ENCODE data around the gene SLC66A2.
A peak's percentile ranks its signal among the peaks of the same experiment; 100 is the strongest.
"Not testable (repeated sequence)": the region's sequence is repeated elsewhere in the genome, so short reads cannot be mapped to it uniquely, and the experiment has no call there.

The SLC66A2 gene
- 44.8 reads per million, percentile 66 among the genes with 10 or more reads in this experiment for total RNA-seq

DNA sequence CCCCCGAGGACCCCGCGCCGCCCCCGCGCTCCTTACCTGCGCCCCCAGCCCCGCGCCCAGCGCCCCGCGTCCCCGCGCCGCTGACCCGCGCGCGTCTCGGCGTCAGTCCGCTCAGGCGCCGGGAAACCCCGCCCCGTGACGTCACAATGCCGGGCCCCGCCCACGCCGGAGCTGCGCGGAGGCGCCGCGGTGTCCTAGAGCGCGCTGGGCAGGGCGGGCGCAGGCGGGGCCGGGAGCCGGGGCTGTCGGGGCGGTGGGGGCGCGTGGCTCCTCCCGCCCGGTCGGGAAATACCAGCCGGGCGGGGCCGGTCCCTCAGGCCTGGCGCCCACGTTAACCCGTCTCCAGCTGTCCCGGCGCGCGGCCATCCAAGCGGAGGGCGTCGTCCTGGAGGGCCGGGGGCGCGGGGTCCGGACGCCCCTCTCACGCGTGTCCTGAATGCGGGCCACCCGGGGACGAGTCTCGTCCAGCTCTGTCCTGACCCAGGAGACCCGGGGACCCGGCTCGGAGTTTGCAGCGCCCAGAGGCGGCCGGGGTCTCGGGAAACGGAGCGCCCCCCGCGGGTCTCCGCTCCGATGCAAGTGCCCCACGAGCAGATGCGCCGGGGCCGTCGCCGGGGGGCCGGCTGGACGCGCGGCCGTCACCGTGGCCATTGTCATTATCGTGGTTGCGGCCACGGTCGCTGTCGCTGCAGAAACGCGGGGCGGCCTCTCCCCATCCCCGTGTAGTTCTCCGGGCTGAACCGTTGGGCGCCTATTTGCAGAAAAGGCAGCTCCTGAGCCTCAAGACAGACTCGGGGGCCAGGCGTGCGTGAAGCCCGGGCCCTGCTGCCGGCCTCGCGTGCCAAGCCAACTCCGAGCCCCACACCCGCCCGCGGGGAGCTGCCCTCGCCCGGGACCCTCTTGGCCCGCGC, at the start of gene SLC66A2:
Gene SLC66A2, minus strand, starts transcription at position 109 of the 911 bp plus-strand sequence. CDS start 727 bp downstream, outside the sequence.
- DNase-seq: peak; percentile 93

DNA sequence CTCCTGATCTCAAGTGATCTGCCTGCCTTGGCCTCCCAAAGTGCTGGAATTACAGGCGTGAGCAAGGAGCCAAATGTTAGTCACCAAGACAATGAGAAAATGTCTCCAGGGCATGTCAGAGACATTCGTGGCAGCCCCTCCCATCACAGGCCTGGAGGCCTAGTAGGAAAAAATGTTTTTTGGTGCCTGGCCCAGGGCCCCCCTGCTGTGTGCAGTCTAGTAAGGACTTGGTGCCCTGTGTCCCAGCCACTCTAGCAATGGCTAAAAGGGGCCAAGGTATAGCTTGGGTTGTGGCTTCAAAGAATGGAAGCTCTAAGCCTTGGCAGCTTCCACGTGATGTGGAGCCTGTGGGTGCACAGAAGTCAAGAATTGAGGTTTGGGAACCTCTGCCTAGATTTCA, 49.4 kb upstream of the SLC66A2 start:
- no peak for DNase-seq

DNA sequence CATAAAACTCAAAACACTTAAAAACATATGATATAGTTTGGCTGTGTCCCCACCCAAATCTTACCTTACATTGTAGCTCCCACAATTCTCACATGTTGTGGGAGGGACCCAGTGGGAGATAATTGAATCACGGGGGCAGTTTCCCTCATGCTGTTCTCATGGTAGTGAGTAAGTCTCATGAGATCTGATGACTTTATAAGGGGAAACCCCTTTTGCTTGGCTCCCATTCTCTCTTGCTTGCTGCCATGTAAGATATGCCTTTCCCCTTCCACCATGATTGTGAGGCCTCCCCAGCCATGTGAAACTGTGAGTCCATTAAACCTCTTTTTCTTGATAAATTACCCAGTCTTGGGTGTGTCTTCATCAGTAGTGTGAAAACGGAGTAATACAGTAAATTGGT, 48.2 kb upstream of the SLC66A2 start:
- not testable (repeated sequence) for DNase-seq

DNA sequence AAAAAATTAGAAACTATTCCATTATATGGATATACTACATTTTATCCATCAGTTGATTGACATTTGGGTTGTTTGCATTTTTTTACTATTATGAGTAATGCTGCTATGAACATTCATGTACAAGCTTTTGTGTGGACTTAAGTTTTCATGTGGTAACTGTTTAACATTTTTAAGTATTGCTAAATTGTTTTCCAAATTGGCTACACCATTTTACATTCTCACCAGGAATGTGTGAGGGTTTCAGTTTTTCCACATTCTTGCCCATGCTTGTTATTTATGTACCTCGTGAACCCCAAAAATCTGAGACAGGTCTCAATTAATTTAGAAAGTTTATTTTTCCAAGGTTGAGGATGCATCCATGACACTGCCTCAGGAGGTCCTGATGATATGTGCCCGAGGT, 40.0 kb upstream of the SLC66A2 start:
- no peak for DNase-seq

DNA sequence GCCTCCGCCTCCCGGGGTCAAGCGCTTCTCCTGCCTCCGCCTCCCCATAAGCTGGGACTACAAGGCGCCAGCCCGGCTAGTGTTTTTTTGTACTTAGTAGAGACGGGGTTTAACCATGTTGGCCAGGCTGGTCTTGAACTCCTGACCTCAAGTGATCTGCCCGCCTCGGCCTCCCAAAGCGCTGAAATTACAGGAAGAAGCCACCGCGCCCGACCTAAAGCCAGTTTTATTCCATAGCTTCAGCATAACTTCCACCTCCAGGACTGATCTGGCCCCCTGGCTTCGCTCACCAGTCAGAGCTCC, 37.7 kb upstream of the SLC66A2 start:
- no peak for DNase-seq

DNA sequence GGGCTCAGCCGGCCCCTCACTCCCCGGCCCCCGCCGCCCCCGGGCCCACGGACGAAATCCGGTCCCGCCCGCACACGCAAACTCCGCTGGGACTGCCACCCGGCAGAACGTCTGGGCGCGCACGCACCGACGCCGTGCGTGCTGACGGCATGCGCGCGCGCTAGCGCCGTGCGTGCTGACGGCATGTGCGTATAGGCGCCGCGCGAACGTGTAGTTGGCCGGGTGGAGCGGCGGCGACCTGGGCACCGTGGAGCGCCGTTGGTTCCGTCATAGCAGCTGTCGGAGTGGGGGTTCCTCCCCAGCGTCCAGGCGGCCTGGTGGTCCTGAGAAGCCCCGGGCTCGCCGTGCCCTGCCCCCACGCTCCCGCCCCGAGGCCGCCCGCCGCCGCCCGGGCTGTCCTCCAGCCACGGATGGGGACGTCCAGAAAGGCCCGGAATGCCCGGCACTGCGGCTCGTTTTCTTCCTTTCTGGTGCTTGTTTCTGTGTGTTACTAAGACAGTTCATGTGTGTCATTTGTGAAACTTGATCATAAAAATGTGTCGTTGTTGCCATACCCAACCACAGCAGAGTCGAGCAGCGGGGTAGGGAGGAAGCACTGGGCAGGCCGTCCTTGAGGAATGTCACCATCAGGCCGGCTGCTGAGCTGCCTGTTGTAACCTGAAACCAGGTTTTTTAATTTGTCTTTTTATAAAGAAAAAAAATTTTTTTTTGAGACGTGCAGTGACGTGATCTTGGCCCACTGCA, 37.2 kb upstream of the SLC66A2 start, which contains the start of gene TXNL4A:
Gene TXNL4A, minus strand, starts transcription at position 113 of the 744 bp plus-strand sequence. CDS start 171 bp downstream, outside the sequence.
- DNase-seq: peak; percentile 76

DNA sequence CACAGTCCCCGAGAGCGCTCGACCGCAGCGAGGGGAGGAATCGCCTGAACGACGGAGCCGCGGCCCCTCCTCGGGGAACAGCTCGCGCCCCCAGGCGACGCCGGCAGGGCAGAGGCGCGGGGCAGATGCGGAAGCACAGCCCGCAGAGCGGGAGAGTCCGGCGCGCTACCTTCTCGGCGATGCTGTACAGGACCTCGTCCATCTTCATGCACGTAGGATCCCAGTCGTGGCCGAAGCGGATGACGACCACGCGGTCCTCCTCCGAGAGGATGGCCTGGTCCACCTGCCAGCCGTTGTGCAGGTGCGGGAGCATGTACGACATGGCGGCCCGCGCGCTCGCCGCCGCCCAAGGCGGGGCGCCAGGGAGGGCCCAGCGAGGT, 36.6 kb upstream of the SLC66A2 start:
- peak; percentile 56 for DNase-seq

DNA sequence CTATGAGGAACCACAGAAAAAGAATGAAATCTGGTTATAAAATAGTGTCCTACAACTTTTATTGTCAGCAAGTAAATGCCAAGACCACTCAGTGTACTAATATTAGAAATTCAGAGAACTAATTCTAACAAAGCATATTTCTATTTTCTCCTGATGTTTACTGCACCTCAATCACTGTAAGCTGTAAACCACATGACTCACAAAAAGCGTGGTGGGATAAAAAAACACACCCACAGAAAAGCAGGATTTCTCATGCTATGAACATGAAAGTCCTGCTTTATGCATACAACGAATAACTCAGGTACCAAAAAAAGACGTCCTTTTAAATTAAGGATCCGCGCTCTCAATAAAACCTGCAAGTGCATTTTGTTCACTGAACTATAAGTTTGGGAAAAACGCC, 36.1 kb upstream of the SLC66A2 start:
- no peak for DNase-seq

DNA sequence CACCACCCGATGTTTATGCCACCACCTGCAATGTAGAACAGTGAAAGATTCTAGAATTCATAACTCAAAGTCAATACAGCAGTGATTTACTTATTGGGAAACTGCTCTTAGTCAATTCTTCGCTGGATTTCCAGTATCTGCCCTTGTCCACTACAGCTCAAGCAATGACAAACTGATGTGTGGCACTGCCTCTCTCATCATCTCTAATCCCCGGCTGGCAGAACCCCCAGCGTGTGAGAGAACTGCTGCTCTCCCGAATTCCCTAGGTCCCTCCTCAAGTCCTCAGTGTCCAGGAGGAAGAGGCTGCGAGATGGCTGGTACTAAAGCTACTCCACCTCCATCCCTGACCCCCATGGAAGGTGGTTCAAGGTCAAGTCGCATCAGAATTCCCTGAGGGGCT, 35.3 kb upstream of the SLC66A2 start:
- DNase-seq: no peak

DNA sequence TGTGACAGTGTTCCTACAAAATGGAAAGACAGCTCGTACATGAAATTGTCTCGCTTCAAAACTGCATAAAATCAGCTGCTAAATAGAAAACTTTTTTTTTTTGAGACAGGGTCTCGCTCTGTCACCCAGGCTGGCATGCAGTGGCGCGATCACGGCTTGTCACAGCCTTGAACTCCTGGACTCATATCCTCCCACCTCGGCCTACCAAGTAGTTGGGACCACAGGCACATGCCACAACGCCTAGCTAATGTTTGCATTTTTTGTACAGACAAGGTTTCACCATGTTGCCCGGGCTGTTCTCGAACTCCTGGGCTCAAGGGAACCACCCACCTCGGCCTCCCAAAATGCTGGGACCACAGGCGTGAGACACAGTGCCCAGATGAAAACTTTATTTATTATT, 33.7 kb upstream of the SLC66A2 start:
- no peak for DNase-seq

DNA sequence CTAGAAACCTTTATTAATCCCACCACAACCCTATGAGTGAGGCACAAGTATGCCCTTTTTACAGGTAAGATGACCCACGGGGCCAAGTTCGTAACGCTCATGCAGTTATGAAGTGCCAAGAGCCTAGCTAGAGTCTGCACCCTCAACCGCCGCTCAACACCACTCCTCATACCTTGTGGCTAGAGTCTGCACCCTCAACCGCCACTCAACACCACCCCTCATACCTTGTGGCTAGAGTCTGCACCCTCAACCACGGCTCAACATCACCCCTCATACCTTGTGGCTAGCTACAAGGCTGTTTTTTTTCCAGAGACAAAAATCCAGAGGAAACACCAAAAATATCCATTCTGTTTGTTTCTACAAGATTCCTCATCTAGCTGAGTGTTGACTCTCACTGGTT, 32.3 kb upstream of the SLC66A2 start:
- no peak for DNase-seq

DNA sequence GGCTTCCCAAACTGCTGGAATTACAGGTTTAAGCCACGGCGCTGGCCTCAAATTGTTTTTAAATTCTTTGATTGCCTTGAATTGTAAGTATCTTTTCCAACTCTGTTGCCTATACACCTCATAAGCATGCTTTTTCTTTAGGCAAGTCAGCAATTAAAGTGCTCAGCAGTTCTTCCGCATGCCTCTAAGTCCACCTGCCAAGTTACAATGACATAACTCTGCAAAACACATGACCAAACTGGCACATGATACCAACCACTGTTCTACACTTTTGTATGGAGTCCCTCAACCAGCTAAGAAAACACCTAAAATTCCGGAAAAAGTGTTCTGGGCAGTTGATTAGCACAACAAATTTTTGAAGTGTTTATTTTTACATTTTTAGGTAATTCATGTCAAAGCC, 31.8 kb upstream of the SLC66A2 start:
- no peak for DNase-seq

DNA sequence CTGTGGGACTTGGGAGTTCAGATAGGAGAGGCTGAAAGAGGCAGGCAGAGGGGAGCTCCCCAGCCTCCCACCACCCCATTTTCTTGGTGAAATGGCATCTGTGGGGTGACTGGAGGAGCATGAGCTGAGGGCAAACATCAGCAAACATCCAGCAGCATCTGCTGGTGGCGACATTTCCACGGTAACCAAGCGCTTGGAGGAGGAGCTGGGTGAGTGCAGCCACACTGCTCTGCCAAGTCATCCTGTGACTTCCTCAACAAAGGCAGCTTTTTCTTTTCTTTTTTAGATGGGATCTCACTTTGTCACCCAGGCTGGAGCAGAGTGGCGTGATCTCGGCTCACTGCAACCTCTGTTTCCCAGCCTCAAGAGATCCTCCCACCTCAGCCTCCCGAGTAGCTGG, 31.3 kb upstream of the SLC66A2 start:
- DNase-seq: no peak

DNA sequence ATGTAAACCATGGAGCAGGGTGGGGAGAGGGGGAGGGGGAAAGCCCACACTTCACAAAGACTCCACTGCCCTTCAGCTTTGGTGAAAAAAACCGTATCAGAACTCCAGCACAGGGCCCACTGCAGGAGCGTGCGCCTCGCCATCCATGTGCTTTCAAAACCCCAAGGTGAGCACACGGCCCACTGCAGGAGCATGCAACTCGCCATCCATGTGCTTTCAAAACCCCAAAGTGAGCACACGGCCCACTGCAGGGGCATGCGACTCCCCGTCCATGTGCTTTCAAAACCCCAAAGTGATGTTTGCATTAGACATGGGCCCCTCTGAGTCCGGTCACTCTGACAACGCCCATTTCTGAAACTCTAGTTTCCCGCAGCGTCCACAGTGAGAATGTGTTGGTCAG, 29.1 kb upstream of the SLC66A2 start:
- no peak for DNase-seq

DNA sequence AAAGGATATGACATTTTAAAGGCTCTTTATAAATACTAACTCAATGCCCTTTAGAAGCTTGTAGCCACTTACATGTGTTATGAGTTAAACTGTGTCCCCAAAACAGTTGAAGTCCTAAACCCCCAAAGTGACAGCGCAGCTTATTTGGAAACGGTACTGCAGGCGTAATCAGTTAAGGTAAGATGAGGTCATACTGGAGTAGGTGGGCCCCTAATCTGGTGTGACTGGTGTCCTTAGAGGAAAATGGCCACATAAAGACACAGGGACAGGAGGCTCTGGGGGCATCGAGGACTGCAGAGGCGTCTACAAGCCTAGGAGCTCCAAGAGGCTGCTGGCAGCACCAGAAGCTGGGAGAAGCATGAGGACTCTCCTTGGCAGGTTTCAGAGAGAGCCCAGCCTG, 28.4 kb upstream of the SLC66A2 start:
- DNase-seq: no peak

DNA sequence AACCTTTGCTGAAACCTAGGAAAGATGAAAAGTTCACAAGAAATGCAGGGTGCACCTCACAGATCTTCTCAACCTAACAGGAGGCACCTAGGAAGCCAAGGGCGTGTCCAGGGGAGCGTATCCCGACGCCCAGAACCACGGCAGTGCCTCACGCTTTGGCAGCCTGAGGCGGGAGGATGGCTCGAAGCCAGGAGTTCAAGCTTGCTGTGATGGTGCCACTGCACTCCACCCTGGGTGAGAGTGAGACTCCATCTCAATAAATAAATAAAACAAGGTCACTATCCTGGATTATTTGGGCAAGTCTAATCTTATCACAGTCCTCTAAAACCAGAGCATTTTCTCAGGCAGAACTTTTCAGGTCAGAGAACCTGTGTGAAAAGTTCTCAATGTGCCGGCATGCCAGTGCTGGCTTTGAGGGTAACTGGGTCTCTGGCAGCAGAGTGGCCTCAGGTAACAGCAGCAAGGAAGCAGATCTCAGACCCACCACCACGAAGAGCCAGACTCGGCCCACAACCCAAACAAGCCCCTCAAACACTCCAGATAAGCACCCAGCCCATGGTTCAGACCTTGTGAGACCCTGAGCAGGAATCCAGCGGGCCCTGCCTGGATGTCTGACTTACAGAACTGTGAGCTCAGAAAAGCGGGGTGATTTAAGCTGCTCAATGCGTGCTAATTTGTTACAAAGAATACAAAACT, 24.7 kb upstream of the SLC66A2 start:
- no peak for DNase-seq

DNA sequence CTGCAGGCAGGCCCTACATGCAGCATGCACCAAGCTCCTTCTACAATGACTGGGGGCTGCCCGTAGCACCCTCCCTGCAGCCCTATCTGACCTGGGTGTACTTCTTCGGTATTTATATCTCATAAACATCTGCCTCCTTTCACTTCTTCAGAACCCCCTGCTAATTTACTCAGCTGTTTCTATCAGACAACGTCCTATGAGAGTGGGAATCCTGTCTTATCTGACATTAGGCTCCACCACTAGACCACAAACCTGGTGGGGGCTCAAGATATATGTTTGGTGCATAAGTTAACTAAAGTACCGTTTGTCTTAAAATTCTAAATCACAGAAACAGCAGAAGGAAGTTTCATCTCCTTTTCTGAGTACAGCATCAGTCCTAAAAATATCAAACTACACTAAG, 23.6 kb upstream of the SLC66A2 start:
- DNase-seq: no peak

DNA sequence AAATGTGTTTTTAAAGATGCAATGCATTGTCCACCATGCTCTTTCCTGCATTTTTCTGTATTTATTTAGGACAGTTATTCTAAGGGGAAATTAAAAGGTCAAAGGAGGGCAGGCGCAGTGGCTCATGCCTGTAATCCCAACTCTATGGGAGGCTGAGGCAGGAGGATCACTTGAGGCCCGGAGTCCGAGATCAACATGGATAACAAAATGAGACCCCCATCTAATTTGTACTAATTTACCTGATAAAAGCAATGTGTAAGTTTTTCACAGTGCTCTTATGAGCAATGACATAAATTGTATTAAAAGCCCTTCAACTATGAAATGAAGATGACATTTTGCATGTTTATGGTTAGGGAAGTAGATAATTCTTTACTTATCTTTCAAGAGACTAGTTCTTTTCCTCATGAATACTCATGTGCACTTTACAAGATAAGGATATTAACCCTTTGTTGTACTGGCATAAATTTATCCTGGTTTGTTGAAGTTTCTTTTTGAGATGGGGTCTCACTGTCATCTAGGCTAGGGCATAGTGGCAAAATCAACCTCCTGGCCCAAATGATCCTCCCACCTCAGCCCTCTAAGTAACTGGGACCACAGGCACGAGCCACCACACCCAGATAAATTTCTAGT, 22.7 kb upstream of the SLC66A2 start:
- no peak for DNase-seq

DNA sequence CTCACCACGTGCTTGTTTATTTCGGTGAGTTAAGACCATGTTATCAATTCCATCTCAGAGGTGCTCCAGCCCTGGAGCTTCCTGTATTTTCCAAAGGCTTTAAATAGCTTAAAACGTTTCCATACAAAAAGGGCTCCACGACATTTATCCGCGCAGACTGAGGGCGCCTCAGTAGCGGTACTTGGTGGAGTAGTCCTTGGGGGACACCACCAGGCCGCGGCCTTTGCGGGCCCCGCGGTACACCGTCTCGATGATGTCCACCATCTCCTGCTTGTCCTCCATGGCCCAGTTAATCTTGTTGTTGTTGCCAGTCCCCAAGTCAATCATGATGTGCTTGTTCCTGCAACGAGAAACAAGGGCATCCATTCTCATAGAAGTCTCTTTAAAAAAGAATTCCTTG, 22.1 kb upstream of the SLC66A2 start:
- DNase-seq: no peak

DNA sequence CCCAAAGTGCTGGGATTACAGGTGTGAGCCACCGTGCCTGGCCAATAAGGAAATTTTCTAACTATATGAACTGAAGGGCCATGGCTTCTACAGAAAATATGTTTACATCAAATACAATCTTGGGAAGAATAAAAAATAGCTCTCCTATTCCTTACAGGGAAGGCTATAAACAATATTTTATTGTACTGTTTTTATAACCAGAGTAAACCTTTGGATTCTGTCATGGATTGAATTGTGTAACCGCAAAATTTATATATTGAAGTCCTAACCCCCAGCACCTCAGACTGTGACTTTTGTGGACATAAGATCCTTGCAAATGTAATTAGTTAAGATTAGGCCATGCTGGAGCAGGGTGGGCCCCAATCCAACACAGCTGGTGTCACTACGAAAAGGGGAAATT, 21.3 kb upstream of the SLC66A2 start:
- no peak for DNase-seq

DNA sequence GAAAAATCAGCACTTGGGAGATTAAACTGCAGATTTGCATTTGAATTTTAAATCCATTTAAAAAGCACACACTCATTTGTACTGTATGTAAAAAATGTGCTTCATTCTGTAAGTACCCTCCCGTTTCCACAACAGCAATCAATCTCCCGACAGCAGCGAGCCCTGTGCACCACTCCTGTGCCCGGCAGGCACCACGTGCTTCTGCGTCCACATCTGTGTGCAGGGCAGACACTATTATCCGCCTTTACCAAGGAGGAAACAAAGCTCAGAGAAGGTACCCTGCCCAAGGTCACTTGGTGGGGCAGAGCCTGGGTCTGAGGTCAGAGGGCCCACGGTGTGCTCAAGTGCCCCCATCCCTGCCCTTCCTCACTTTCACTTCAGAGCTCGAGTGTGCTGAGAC, 20.5 kb upstream of the SLC66A2 start:
- no peak for DNase-seq

DNA sequence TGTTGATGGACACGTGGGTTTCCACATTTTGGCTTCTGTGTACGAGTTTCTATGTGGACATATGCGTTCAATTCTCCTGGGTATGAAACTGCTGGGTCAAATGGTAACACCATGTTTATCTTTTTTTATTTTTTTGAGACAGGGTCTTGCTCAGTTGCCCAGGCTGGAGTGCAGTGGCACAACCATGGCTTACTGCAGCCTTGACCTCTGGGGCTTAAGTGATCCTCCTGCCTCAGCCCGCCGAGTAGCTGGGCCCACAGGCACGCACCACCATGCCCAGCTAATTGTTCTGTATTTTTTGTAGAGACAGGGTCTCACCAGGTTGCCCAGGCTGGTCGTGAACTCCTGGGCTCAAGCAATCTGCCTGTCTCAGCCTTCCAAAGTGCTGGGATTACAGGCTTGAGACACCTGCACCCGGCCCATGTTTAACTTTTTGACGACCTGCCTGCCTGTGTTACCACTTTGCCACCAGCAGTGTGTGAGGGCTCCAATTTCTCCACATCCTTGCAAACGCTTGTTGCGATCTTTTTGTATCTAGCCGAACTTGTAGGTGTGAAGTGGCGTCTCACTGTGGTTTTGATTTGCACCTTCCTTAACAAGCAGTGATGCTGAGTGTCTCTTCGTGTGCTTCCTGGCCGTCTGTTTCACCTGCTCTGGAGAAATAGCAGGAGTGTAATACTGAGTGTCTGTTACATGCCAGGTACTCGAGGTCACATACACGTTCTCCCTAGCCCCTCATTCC, 19.9 kb upstream of the SLC66A2 start:
- no peak for DNase-seq

Data from effector CD4-positive, alpha-beta T cell (primary cell).